ENCODE measurements around the gene RSAD2. TPM values are rescaled to one million over a fixed set of nuclear protein-coding genes. Genes with fewer than 3 reads are reported as not detected.

Gene RSAD2
- 1.3 and 1.6 TPM in 2 replicates for total RNA-seq
- polyA plus RNA-seq, result 1.1 and 2.9 TPM in 2 replicates

- Histone ChIP-seq H3K36me3 (replicated peaks; ENCODE audit: insufficient read depth, low read depth) (no peaks in the 10 kb centered on the region), H2AFZ (no peak within 1 kb of the TSS), H3K4me3 (no peak within 1 kb of the TSS), H3K9me2 (replicated peaks; ENCODE audit: insufficient read depth) (no peaks in the 10 kb centered on the region), H3K4me1 (ENCODE audit: insufficient read depth) (no peaks in the 10 kb centered on the region), H3K9me3 (ENCODE audit: low read depth) (peaks cover 7% of the 10 kb centered on the region), H3K27ac (no peak within 1 kb of the TSS), H3K79me2 (no peaks in the 10 kb centered on the region), H3K4me2 (peak within 1 kb of the TSS; percentile 65), H3K27me3 (no peaks in the 10 kb centered on the region), H4K20me1 (ENCODE audit: insufficient read depth, poor library complexity, severe bottlenecking) (no peaks in the 10 kb centered on the region)
- TF ChIP-seq EZH2phosphoT487 (IDR thresholded peaks at IDR 0.05; ENCODE audit: low read depth, severe bottlenecking, unreplicated experiment) (no peak), CTCF (IDR thresholded peaks at IDR 0.05; ENCODE audit: poor library complexity) (no peak), EZH2 (IDR thresholded peaks at IDR 0.05; ENCODE audit: borderline replicate concordance) (no peak)
- 86% methylated on average over 10 of the region's 10 CpGs for WGBS (ENCODE audit: low lambda C conversion rate, missing lambda C conversion rate)
- peak; percentile 49 for DNase-seq (ENCODE audit: low spot score)
Measured at GRCh38 chr2:6877402-6878304, at the start of gene RSAD2. TSS of gene RSAD2 (plus strand) at chr2:6877777. CDS start at chr2:6877801, 24 bp downstream.

GRCh38 chr2:6828299-6828584, 49.3 kb upstream of the RSAD2 start:
- Histone ChIP-seq H3K4me3 (no peak overlapping the region), H3K9me3 (ENCODE audit: low read depth) (peaks cover 6% of the 10 kb centered on the region), H3K27me3 (no peaks in the 10 kb centered on the region), H3K79me2 (no peaks in the 10 kb centered on the region), H3K9me2 (replicated peaks; ENCODE audit: insufficient read depth) (no peaks in the 10 kb centered on the region), H2AFZ (peak overlapping the region; percentile 17), H3K4me2 (peak overlapping the region; percentile 57), H3K36me3 (replicated peaks; ENCODE audit: insufficient read depth, low read depth) (no peaks in the 10 kb centered on the region), H3K27ac (peak overlapping the region; percentile 70), H3K4me1 (ENCODE audit: insufficient read depth) (peaks cover 6% of the 10 kb centered on the region), H4K20me1 (ENCODE audit: insufficient read depth, poor library complexity, severe bottlenecking) (no peaks in the 10 kb centered on the region)
- peak; percentile 66 for DNase-seq (ENCODE audit: low spot score)
- TF ChIP-seq CTCF (IDR thresholded peaks at IDR 0.05; ENCODE audit: poor library complexity) (peak; percentile 64), EZH2phosphoT487 (IDR thresholded peaks at IDR 0.05; ENCODE audit: low read depth, severe bottlenecking, unreplicated experiment) (no peak)
- 8% methylated on average over 2 of the region's 2 CpGs for WGBS (ENCODE audit: low lambda C conversion rate, missing lambda C conversion rate)

- Histone ChIP-seq H3K4me1 (ENCODE audit: insufficient read depth) (peaks cover 6% of the 10 kb centered on the region), H3K9me2 (replicated peaks; ENCODE audit: insufficient read depth) (no peaks in the 10 kb centered on the region), H3K27ac (no peak overlapping the region), H3K4me2 (no peak overlapping the region), H3K36me3 (replicated peaks; ENCODE audit: insufficient read depth, low read depth) (no peaks in the 10 kb centered on the region), H3K79me2 (no peaks in the 10 kb centered on the region), H3K4me3 (no peak overlapping the region), H4K20me1 (ENCODE audit: insufficient read depth, poor library complexity, severe bottlenecking) (no peaks in the 10 kb centered on the region), H2AFZ (no peak overlapping the region), H3K27me3 (no peaks in the 10 kb centered on the region), H3K9me3 (ENCODE audit: low read depth) (peaks cover 6% of the 10 kb centered on the region)
- DNase-seq (ENCODE audit: low spot score), result no peak
- TF ChIP-seq EZH2 (IDR thresholded peaks at IDR 0.05; ENCODE audit: borderline replicate concordance) (no peak), EZH2phosphoT487 (IDR thresholded peaks at IDR 0.05; ENCODE audit: low read depth, severe bottlenecking, unreplicated experiment) (no peak), CTCF (IDR thresholded peaks at IDR 0.05; ENCODE audit: poor library complexity) (no peak)
- WGBS (ENCODE audit: low lambda C conversion rate, missing lambda C conversion rate), result 83% methylated on average over 1 of the region's 1 CpG
Measured at GRCh38 chr2:6831229-6831628, 46.3 kb upstream of the RSAD2 start.

Data from hepatocyte (in vitro differentiated cells).